Endometrium (tissue), 2 donors: ENCODE results near the gene SSR2.
"Not testable (repeated sequence)": the region's sequence is repeated elsewhere in the genome, so short reads cannot be mapped to it uniquely, and the experiment has no call there.

Source experiments
- FAIRE-seq: peaks from 2 replicates; lab custom pipeline; 2012; peaks lifted over from hg19 to GRCh38; lab: Jason Lieb, UNC
- donor health status: control.
- donor health status: control.

SSR2 gene

DNA sequence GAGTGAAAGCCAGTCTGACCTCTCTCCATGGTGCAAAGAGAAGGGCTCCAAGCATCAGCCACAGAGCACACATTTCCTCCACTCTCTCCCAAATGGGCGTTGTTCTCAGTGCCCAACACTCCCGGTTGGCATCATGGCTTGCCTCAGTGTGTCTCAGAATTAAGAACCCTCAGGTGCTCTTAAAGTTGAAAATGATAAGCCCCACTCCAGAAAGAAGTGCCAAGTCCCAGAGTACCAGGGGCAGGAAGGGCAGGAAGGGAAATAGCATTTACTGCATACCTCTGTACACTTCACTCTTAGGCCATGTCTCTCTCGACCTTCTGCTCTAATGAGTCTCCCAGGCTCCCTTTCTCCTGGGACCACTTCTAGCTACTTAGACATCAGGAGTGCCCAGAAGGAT is 27.2 kb downstream of the SSR2 start:
- no peak for FAIRE-seq

DNA sequence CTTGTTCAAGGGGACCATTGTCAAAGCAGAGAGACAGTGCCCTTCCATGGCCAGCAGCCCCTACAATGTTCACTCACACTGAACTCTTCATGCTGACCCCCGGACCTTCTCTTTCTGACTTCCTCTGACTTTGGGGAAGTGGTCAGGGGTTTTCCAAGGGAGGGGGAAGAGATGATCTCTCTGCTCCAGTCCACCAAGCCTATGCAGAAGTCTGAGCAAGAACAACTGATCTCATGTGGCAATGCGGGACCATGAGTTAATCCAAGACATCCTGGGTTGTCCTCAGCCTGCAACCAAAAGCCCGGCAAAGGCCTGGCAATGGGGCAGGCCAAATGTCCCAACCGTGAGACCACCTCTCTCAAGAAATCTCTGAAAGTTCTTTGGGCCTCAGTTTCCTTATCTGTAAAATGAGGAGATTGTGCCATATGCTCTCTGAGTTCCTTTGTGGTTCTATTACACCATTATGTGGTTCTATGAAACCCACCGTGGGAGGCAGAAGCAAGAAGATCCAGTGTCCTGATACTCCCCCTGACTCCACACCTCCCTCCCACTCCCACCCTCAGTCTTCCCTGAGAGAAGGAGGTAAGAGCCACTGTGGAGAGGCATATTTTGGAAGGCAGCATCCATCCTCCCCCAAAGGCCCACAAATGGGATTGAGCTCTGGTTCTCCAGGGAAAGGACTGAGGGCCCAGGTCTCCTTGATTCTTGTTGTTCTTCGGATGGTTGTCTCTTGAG is 30.6 kb downstream of the SSR2 start:
- FAIRE-seq: no peak

DNA sequence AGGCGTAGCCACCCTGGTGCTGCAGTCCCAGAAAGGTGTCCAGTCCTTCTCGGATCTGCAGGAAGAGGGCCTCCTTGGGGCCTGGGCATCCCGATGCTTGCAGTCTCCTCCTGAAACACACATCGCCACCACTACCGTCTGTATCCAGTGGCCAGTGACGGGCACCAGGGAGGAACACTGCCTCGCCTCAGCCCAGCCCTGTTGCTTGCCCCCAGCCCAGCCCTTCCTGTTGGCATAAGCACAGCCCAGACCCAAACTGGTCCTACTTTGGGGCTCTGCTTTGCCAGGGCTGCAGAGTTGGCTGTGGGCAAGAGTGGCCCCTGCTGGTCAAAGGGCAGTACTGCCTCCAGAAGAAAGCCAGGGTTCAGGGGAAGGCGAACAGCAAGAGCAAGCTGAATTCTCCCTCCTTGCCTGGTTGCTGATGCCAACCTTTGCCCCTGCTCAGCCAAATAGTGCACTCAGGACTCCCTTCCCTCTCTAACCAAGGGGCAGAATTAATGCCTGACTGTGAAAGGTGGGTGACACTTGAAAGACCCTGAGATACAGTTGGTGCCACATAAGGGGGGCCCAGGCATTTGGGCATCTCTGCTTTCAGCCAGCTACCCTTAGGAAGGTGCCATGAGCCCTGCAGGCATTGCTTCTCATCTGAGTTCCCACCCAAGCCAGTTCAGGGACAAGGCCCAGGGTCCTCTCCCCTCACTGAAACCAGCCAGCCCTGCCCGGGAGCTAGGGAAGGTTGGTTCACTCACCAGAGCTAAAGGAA is 31.3 kb downstream of the SSR2 start:
- no peak for FAIRE-seq

DNA sequence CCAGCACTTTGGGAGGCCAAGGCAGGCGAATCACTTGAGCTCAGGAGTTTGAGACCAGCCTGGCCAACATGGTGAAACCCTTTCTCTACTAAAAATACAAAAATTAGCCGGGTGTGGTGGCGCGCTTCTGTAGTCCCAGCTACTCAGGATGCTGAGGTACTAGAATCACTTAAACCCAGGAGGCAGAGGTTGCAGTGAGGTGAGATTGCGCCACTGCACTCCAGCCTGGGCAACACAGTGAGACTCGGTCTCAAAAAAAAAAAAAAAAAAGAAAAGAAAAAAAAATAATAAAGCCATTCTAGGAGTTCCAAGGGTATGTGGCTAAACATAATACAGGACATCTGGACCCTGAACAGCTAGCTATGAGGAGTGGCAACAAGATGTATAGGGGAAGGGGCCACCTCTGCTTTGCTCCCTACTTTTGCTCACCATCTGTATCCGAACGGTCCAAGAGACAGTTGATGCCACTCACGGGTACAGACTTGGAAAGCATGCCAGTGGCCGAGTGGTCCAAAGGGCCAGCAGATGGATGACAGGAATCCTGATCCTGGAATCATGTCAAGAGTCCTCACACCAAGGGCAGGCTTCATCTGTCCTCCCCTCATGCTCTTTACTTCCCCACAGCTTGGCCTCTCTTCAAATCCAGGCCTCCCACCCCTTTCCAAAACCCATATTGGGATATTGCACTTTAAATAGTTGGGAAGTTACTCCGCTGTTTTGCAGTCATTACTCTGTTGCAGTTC is 35.7 kb downstream of the SSR2 start:
- not testable (repeated sequence) for FAIRE-seq

DNA sequence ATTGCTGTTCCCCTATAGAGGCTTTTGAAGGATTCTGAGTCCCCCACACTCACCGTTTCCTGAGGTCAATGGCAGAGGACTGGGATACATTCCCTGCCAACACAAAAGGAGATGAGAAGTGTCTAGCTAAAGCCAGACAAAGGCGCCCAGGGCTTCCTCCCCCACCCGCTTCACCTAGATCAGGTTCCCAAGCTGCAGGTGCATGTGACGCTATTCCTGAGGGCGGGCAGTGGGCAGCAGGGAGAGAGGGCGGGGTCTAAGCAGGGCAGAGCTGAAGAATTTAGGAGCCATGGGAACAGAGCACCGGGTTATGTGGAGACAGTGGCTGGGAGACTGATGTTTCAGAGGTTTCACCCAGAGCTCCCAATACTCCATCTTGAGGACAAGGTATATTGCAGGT is 36.4 kb downstream of the SSR2 start:
- FAIRE-seq: no peak

DNA sequence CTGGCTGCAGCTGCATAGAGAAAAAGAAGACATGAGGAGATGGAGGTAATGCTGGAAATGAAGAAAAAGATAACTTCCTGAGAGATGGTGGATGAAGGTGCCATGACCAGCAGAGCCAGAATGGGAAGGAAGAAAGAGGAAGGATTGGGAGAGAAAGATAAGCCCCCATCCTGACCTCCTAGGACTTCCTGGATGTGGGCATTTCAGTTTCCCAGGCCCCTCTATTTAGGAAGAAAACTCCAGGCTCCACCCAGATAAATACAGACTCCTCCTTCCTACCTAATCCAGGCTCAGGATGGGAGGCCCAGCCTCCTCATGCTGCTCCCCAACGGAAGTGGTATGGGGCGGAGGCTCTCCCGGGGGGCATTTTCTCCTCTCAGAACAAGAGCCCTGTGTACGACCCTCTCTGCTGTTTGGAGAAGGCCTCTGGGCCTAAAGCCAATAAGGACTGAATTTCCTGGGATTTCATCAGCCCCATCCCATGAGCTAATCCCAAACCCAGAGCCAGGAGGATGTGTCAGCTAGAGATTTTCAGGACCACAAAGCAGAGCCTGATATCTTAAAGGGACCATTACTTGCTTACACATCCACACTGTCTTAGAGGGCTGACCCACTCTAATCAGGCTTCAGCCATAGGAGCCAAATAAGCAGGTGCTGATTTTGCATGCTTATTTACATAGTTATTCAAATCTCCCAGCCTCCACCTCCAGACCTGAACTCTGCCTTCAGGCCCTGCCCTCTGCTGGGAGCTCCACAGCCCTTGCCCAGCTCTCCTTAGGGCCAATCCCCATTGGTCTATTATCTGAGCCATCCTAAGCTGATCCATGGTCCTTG is 37.3 kb downstream of the SSR2 start:
- FAIRE-seq: no peak

DNA sequence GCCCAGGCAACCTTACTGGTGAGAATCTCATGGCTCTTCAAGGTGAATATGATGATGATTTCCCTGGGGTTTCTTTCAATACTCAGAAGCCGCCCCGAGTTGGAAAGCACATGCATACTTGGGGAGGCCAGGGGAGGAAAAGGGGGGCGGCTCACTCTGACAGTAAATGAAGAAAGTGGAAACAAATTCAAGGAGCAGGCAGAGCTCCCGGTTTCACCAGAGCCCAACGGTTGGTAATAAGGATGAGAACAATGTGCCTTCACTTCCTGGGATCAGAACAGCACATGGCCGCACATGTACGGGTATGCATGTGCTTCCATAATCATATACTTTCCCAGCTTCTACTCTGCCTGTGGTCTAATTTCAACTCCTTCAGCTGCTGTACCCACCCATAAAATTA is 38.6 kb downstream of the SSR2 start:
- FAIRE-seq: no peak

DNA sequence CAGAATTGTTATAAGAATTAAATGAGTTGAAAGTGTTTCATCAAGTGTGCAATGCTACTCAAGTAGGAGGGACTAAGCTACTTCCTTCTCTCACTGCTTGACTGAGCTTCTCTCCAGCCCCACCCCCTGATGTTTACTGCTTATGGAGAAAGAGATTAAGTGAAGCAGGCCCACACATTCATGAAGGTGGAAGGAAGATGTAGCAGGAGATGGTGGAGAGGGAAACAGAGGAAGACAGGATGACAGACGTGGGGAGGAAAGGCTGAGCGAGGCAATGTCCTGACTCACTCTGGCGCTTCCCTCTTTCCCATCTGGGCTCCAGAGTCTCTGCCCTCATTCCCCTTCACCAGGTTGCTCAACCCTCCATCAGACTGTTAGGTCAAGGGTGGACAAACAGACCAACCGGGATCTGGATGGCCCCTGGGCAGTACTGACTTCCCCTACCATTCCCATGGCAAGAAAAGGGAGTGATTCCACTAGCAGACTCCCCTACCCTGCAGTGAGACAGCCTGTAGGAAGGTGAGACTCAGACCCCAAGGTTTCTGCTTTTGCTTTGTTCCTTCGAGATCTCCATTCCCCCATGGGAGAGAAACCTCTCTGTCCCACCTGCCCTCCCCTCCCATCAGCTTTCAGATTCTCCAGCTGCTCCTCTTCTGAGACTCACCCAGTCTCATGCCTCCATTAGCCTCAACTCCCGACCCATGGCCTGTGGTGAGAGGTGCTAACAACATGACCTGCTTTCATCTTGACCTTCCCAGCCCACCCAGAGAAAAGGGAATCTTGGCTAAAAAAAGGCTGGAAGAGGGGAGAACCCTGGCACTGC is 39.3 kb downstream of the SSR2 start:
- no peak for FAIRE-seq

DNA sequence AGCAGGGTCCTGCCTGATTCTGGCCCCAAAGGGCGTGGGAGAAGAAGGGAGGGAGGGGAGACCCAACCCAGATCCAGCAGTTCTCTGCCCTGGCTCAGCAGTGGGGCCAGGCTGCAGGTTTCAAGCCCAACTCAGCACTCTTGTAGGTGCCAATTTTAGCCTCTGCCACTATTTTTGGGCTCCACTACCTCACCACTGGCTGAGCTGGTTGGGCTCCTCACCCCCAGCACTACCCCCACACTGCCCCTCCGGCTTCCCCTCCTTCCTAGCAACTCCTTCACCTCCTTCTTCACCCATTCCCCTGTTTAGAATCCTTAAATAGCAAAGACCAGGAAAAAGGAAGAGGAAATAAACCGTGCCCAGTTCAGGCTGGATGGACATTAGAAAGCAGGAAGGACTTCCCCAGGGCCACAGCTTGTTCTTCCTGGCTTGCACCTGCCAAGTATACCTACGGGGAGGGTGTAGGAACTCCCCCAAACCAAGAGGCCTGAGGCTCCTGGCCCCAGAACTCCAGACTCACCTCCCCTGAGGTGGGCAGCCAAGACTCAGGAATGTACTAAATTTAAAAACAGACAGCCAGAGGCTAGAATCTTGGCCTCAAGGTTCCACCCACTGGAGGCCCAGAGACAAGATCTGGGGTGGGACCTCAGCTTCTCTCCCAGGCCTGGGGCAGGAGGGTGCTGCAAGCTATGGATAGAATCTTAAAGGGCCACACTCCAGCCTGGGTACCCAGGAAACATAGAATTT is 41.0 kb downstream of the SSR2 start:
- FAIRE-seq: no peak

DNA sequence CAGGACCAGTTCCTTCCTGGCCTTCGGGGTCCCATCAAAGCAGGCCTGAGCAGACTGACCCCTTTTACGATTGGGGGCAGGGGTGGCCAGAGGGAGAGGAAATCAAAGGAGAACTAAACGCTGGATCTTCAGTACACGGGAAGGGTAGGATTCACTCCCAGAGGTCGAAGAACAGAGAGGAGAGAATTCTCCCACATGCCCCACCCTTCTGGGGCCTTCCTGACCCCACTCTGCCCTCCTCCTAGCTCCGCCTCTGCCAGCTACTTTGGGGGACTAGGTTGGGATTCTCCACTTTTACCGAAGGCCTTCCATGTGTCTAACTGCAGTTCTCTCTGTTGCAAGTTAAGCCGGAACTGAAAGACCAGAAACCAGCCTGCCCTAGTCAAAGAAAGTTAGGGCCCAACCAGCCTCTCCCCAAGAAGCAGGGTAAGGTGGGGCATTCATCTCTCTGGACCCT is 41.8 kb downstream of the SSR2 start:
- FAIRE-seq: no peak

DNA sequence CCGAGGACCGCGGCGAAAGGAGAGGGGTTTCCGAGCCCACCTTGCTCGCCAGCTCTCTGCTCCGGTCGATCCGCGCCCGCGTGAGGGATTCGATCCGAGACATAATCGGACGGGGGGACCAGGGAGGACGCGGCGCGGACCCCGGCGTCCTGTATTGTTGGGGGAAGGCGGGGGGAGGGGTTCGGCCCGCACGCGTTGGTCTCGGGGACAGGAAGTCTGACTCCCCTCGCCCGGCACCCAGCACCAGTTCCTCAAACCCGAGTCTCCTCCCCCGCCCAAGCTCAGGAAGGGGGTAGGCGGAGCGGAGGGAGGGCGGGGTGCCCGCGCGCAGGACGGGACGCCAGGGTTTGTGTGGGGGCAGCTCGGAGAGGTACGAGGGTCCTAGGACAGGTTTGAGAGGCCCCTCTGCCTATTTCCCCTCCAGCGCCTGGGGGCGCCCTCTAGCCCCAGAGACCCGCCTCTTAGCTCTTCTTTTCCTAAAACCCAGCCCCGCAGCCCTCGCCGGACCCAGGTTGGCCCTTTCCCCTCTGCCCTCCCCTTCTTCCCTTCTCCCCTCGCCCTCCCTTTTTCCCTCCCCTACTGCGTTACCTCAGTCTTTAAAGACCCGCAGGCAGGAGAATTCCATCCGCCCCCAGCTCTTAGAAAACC is 42.3 kb downstream of the SSR2 start, which contains the start of gene ARHGEF2:
ARHGEF2 (minus strand) TSS at position 223 of the 648 bp plus-strand sequence; CDS start at position 103, 120 bp downstream.
- FAIRE-seq: no peak

DNA sequence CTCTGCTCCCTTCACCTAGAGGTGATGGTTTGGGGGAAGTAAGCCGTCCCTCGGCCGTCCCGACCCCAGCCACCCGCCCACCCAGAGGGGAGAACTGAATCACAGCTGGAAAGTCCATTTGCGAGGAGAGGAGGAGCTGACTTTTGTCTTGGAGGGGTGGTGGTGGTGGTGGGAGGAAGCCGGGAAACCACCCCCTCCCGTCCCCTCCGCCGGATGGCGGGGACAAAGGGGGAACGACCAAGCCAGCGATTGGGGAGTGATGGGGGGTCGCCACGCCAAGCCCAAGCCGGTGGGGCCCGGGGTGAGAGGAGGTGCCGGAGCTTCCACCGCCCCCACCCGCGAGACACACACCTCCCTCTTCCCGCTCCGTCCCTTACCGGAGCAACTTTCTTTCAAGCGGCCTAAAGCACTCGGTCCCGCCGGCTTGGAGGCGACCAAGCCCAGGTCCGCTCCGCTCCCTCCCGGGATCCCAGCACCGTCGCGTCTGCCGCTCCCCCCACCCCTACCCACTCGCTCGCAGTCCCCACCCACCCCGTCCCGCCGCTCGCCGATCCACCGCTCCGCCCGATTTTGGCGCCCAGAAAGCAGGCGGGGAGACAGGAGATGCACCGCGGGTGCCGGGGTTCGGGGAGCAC is 42.9 kb downstream of the SSR2 start:
- FAIRE-seq: no peak

DNA sequence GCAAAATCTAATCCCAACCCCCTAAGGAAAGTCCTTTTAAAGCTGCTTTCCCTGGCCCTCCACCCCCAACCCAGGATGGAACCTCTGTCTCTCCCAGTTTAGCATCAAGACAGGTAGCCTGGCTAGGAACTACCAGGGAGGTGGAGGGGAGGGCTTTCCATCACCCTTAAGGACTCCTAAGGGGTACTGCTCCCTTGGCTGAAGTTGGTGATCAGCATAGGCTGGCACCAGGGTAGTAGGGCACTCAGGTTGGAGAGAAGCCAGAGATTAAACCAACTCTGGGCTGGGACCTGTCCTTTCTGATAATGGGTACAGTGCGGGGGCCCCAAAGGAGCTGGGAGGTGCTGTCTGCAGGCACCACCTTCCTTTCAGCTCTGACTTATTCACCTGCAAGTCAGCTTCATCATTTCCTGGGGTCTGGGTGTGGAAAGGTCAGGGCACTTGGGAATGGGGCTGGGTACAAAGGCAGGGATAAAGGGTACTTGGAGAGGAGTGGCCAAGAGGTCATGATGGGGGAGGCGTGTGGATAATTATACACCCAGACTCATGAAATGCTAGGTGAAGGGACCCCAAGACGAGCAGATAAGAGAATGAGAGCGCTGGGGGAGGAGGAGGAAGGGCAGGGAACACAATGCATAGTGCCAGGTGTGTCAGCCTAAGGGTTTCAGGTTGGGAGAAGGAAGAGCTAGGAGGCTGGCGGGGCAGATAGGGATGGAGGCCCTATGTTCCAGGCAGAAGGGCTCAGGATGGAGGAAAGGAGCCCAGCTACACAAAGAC is 43.6 kb downstream of the SSR2 start:
- FAIRE-seq: no peak

DNA sequence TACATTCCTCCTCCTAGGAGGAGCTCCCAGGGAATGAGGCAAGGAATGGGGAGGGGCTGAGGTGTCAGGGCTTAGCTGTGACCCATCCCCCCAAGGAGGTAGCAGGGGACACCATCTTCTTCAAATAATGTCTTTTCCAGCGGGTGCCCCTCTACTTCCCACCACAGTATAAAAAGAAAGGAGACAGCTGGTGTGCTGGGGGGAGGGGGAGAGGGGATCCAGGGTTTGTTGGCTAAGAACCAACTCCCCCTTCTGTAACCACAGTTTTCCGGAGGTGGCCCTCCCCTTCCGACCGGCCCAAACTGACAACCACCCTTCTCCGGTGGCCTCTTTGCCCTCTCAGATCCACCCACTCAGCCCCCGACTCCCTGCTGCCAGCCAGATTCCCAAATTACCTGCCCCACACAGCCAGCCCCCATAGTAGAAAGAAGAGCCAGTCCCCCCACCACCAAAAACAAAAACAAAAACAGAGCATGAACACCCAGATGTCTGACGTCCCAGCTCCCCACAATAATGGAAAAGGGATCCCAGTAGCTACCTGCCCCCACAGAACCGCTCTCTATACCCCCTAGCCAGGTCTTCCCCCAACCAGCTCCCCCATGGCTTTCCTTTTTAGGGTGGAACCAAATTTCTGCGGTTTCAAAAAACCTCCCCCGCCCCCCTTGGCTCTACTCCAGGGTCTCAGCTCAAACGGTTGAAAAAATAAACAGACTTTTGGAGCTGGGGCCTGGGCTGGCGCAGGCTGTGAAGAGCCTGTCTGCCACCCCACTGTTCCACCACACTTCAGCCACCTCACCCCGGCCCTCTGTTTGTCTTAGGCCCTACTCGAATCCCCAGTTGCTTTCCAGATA is 44.5 kb downstream of the SSR2 start:
- no peak for FAIRE-seq

DNA sequence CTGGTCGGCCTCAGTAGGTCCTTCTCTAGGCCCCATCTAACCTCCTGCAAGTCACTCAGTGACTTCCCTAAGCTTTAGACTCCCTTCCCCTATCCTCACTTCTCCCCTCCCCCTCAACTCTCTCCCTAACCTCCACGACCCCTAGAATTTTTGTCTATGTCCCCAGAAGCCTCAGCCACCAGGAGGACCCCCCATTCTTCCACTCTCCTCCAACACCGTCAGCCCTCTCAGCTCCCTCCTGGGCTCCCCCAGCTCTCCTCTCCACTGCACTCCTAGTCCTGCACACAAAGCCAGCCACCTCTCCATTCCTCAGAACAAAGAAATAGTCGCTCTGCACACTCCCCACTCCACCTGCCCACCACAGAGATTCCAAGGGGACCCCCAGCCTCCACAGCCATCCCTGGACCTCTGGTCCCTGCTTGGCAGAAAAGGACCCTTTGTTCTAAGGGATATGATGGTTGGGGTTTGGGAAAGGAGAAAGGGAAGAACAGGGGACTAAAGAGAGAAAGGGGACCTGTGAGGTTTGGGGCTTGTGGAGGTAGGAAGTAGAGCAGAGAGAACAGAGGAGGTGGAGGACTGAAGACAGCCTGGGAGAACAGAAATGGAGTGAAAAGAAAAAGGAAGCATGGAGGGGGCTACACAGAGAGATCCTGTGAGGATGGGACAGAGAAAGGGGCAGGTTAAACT is 45.2 kb downstream of the SSR2 start:
- no peak for FAIRE-seq

DNA sequence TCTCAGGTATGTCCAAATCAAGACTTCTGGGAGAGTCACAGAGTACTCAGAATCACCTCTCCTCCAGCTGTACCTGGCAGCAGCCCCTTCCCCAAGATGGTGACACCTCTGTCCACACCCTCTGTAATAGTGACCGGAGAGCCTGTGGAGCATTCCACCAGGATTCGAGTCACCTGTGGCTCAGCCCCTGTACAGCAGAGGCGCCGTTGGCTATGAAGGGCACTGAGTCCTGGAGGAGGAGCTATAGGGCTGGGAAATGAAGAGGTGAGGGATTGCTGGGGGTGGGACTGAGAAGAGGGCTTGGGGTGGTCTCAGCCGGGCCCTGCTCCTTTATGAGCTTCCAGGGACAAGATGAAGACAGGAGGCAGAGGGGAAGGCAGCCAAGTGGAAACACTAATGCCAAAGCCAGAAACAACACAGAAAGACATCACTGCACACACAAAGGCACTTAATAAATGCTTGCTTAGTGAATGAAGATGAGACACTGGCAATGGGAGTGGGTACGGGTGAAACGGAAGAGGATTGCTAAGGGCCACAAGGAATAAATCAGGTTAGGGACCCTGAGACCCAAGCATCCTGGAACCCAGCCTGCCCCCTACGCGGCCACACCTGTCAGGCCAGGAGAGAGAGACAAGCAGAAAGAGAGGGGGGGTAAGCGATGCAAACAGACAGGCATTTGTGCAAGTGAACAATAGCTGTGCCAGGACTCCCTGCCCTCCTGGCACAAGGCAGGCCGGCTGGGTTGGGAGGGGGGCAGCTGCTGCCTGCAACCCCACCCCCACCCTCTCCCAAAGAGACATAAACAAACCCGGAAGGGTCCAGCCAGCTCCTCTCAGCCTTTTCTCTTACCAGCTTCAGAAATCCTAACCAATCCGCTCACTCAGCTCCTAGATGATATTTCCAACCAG is 46.3 kb downstream of the SSR2 start:
- no peak for FAIRE-seq
